Activated B cell treated with CpG ODN at 0.5 μM for 24 hours (primary cell): ENCODE data around the gene TSPAN7. TPM values are rescaled to one million over a fixed set of nuclear protein-coding genes. Genes with fewer than 3 reads are reported as not detected.

Experiments used
- ATAC-seq: fragments of 200-7000 bp; cut with Tn5 transposase; one replicate; pipeline ENCODE4 v1.10.0; 2021; ENCODE audit warnings: low read depth, mild to moderate bottlenecking, moderate library complexity
- CTCF ChIA-PET: fragments of 350-600 bp; sonication (Branson Sonifier 250); formaldehyde crosslinking; loops from one replicate; lab custom pipeline; 2021; ENCODE audit warnings: antibody characterized with exemption; lab: Charles Lee
- POLR2A ChIA-PET: fragments of 350-600 bp; sonication (Branson Sonifier 250); formaldehyde crosslinking; loops from one replicate; lab custom pipeline; 2021; ENCODE audit warnings: antibody characterized with exemption; lab: Charles Lee
- DNase-seq: peaks from one replicate; pipeline ENCODE4 v3.0.0; 2022
- H3K27ac Mint-ChIP-seq: one replicate; pipeline ENCODE4 v1.8.0; 2020; ENCODE audit warnings: mixed read lengths
- H3K27me3 Mint-ChIP-seq: one replicate; pipeline ENCODE4 v1.8.0; 2021; ENCODE audit warnings: mixed read lengths
- H3K36me3 Mint-ChIP-seq: one replicate; pipeline ENCODE4 v1.8.0; 2021; ENCODE audit warnings: low read depth, mixed read lengths
- H3K4me1 Mint-ChIP-seq: one replicate; pipeline ENCODE4 v1.8.0; 2021; ENCODE audit warnings: mixed read lengths
- H3K4me3 Mint-ChIP-seq: one replicate; pipeline ENCODE4 v1.8.0; 2020; ENCODE audit warnings: mild to moderate bottlenecking, mixed read lengths
- H3K9me3 Mint-ChIP-seq: one replicate; pipeline ENCODE4 v1.8.0; 2020; ENCODE audit warnings: mixed read lengths
- CTCF ChIP-seq: fragments of 200-600 bp; IDR thresholded peaks from one replicate; pipeline ENCODE4 v1.8.0; 2022; ENCODE audit warnings: antibody characterized with exemption, mild to moderate bottlenecking
- intact Hi-C: fragments of 100-400 bp; cut with micrococcal nuclease; formaldehyde crosslinking; loops from one replicate; pipeline ENCODE4 v1.15.1; 2024
- total RNA-seq: library from RNA; stranded (reverse); gene quantifications from 2 replicates; pipeline ENCODE4 v1.2.3, GENCODE V29; 2022

TSPAN7 gene
- total RNA-seq, 1 donor from 2014 or later = not detected

GRCh38 chrX:38626296-38626695 is 65.0 kb downstream of the TSPAN7 start:
- CTCF ChIA-PET = no interaction called here
- Mint-ChIP-seq H3K27me3 (peaks cover 3% of the 10 kb centered on the region), H3K9me3 (no peaks in the 10 kb centered on the region), H3K4me1 (no peaks in the 10 kb centered on the region), H3K4me3 (no peak overlapping the region), H3K27ac (no peak overlapping the region), H3K36me3 (no peaks in the 10 kb centered on the region)
- ATAC-seq (no peak), DNase-seq (no peak)
- no peak for TF ChIP-seq CTCF
- intact Hi-C loops = no loop called here
- POLR2A ChIA-PET = no interaction called here

GRCh38 chrX:38627683-38628082 is 66.3 kb downstream of the TSPAN7 start:
- H3K9me3 Mint-ChIP-seq = no peaks in the 10 kb centered on the region
- ChIA-PET CTCF (no interaction called here), POLR2A (no interaction called here)
- intact Hi-C loops = no loop called here
- no peaks in the 10 kb centered on the region for H3K36me3 Mint-ChIP-seq
- DNase-seq (no peak), ATAC-seq (no peak)
- TF ChIP-seq CTCF = no peak
- H3K4me3 Mint-ChIP-seq = no peak overlapping the region
- H3K4me1 Mint-ChIP-seq = peaks cover 5% of the 10 kb centered on the region
- H3K27me3 Mint-ChIP-seq = peaks cover 3% of the 10 kb centered on the region
- H3K27ac Mint-ChIP-seq = no peak overlapping the region

- no peak for TF ChIP-seq CTCF
- Mint-ChIP-seq H3K9me3 (no peaks in the 10 kb centered on the region), H3K27ac (no peak overlapping the region), H3K36me3 (no peaks in the 10 kb centered on the region), H3K27me3 (peaks cover 3% of the 10 kb centered on the region), H3K4me1 (peaks cover 5% of the 10 kb centered on the region), H3K4me3 (no peak overlapping the region)
- ChIA-PET CTCF (no interaction called here), POLR2A (no interaction called here)
- DNase-seq (no peak), ATAC-seq (no peak)
- intact Hi-C loops = no loop called here
Observed at GRCh38 chrX:38628587-38628986, 67.2 kb downstream of the TSPAN7 start.

- Mint-ChIP-seq H3K36me3 (no peaks in the 10 kb centered on the region), H3K4me1 (peaks cover 5% of the 10 kb centered on the region), H3K27ac (no peak overlapping the region), H3K9me3 (no peaks in the 10 kb centered on the region), H3K4me3 (no peak overlapping the region), H3K27me3 (no peaks in the 10 kb centered on the region)
- TF ChIP-seq CTCF = no peak
- CTCF ChIA-PET = no interaction called here
- ATAC-seq (no peak), DNase-seq (no peak)
- intact Hi-C loops = no loop called here
- POLR2A ChIA-PET = no interaction called here
Observed at GRCh38 chrX:38632516-38632915, 71.2 kb downstream of the TSPAN7 start.

GRCh38 chrX:38634665-38635064 is 73.3 kb downstream of the TSPAN7 start:
- CTCF ChIA-PET = no interaction called here
- H3K36me3 Mint-ChIP-seq = no peaks in the 10 kb centered on the region

More at GRCh38 chrX:38634665-38635064, 73.3 kb downstream of the TSPAN7 start:
- Mint-ChIP-seq H3K4me1 (peaks cover 5% of the 10 kb centered on the region), H3K27me3 (no peaks in the 10 kb centered on the region), H3K9me3 (no peaks in the 10 kb centered on the region), H3K27ac (no peak overlapping the region), H3K4me3 (no peak overlapping the region)
- POLR2A ChIA-PET = no interaction called here
- intact Hi-C loops = no loop called here
- TF ChIP-seq CTCF = no peak
- DNase-seq = no peak
- ATAC-seq = no peak
